Left cardiac atrium (tissue), 4 donors: ENCODE data around the gene MFSD6L. TPM values are rescaled to one million over a fixed set of nuclear protein-coding genes. Genes with fewer than 3 reads are reported as not detected.

Experiments used
- ATAC-seq, 2 donors: fragments of 200-7000 bp; cut with Tn5 transposase; one replicate each; pipeline ENCODE4 v1.9.1; 2020; ENCODE audit warnings: mild to moderate bottlenecking in 2 of 2, moderate library complexity in 2 of 2
- DNase-seq: peaks from one replicate; pipeline ENCODE4 v3.0.0-alpha.2; 2020
- intact Hi-C, 2 donors: fragments of 100-400 bp; cut with DNase I; formaldehyde crosslinking; loops; one replicate each; pipeline versions ENCODE4 v1.14.1 to v1.15.1; 2022 to 2023
- long read RNA-seq: library from polyadenylated mRNA; unstranded; transcript quantifications from one replicate; pipeline ENCODE4 v2.0.0, GENCODE V29; 2021
- total RNA-seq, 2 donors: library from RNA; stranded (reverse); fragmentation: NEBNext Ultra II Directional; extraction: Animal tissue kit (Norgen Biotek cat#: 25700); gene quantifications; one replicate each; pipeline ENCODE4 v1.2.1, GENCODE V29; 2021
- donor health status: DM: no; HTN: yes; CAD: no.
- donor health status: DM: no; HTN: yes; CAD: no; lungs with severe emphysema.
- donor health status: DM: yes; HTN: yes; CAD: no.
- donor health status: Dilated cardiomyopathy.

Gene MFSD6L, protein sequence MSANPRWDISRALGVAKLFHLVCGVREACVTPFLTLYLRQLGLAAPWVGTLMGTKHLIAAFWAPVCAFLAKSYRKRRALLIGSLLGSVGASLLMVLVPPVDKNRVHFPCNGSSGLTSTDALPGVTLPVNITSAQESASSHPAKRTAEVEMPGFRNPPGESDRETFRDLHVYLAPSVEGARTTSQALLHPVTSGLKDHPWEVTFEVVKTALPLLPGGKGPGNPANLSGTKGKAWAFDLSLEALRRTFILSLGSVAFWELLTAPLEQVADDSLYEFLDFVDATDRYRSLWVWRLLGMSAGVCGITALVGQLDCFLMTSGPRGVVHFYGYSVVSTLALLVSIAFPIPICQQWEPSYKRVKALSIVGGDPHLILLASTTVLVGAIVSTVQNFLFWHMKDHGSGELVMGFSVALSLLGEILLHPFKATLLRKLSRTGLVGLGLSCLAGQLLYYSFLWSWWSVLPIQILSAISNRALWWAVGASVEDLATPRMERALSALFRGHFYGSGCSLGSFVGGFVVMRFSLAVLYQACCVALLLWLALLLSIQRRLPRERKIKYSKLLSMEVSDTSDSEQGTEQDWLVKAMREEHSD
- not detected for total RNA-seq
- long read RNA-seq: 0 reads

DNA sequence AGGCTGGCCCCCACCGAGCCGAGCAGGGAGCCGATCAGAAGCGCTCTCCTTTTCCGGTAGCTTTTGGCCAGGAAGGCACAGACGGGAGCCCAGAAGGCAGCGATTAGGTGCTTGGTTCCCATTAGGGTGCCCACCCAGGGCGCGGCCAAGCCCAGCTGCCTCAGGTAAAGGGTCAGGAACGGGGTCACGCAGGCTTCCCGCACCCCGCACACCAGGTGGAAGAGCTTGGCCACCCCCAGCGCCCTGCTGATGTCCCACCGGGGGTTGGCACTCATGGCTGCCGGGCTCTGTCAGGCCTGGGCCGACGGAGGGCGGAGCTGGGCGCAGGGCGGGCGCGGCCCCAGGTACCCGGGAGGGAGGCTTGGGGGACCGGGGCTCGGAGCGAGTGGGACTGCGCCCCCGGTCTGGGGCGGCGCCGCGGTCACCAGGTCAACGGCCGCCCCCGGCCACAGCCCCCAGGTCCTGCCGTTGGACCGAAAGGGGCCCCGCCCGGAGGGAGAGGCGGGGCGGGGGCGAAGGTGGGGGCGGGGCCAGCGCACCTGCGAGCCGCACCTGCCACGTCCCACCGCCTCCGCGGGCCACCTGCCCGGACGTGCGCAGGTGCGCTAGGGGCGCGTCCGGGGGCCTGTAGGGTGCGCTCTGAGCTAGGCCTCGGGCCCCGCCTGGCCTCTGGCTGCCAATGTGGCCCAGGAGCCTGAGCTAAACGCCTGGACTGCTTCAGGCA, at the start of gene MFSD6L:
Gene MFSD6L (minus strand): TSS at position 520 of the 724 bp plus-strand sequence. CDS start 245 bp downstream, at position 275.
- intact Hi-C loops: loop anchor here in 1 of 2 donors (5.0 kb wide), 1 partner anchor 98 kb away; no protein-coding TSS in a partner anchor
- ATAC-seq: peak in 1 of 2 donors; percentile 44
- DNase-seq: no peak

DNA sequence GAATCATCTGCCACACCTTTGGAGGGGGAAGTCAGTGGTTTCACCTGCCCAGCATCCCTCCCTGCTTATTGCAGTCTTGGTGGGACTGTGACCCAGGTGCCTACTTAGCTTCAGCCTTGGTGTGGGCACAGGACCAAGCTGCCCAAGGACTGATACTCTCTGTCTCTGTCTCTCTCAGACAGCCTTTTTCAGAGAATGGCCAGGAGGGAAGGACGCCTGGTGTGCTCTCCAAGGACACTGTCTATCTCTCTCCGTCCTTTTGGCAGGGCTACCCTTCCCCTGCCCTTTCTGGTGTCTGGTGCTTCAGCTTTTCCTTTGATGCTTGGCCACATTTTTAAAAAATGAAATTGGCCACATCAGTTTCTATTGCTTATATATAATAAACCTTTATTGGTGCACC, 48.7 kb upstream of the MFSD6L start:
- DNase-seq: peak; percentile 34
- ATAC-seq: peak; percentile 79 to 83

DNA sequence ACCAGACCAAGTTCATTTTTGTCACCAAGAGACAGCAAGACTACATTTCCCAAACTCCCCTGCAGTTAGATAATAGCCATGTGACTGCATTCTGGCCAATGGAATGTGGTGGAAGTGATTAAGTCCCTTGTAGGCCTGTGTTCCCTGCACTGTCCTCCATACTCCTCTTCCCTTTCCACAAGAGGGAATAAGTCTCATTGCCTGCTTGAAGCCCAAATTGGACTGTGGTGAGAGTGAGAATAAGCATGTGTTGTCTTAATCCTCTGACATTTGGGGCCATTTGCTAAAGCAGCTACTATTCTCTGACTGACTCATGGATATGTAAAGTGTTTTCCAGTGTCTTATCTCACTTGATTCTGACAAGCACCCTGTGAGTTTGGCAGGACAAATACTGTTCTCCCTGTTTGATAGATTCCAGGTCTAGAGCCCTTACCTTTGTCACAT, 47.6 kb upstream of the MFSD6L start:
- intact Hi-C loops: no loop called here
- ATAC-seq (peak; percentile 91), DNase-seq (no peak)

More for the DNA sequence above, 48.7 kb upstream of the MFSD6L start:
- intact Hi-C loops: no loop called here

DNA sequence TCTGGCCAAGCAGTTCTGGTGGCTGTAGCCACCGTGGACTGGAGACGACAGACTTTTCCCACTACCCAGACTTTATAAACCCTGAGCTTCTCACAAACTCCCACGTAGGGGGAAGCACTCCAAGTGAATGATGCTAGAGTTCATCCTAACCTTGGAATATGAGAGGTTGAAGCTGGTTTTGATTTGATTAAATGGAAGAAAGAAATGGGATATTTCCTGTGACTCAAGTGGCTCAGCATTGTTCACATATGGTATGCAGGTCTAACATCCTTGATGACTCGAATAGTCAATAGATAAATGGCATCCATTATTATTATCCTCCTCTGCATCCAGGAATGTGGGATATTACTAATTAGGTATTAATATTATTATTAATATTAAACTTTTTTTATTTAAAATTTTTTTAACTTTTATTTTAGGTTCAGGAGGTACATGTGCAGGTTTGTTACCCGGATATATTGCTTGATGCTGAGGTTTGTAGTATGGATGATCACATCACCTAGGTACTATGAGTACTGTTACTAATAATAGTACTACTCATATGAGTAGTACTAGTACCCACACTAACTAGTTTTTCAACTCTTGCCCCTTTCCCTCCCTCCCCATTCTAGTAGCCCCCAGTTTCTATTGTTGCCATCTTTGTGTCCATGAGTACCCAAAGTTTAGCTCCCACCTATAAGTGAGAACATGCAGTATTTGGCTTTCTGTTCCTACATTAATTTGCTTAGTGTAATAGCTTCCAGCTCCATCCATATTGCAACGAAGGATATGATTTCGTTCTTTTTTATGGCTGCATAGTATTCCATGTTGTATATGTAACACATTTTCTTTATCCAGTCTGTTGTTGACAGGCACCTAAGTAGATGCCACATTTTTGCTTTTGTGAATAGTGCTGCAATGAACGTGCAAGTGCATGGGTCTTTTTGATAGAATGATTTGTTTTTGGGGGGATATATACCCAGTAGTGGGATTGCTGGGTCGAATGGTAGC, 45.4 kb upstream of the MFSD6L start:
- DNase-seq: no peak
- ATAC-seq: no peak
- intact Hi-C loops: no loop called here

DNA sequence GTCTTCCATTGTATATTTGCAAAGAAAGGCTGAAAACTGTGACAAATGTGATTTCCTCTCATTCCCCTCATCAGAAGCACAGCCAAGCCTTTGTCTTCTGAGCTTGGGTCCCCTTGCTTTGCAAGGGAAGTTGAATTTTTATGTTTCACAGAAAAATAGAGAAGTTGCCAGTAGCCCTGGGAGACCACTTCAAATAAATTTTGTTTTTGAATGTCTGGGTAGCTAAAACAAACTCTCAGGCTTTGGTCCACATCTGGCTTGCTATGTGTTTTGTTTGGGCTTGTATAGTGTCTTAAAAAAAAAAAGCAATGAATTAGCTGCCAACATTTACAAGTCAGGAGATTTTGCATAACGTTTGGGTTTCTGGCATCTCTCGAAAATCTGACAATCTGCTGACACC, 44.2 kb upstream of the MFSD6L start:
- intact Hi-C loops: no loop called here
- DNase-seq: no peak
- no peak for ATAC-seq

DNA sequence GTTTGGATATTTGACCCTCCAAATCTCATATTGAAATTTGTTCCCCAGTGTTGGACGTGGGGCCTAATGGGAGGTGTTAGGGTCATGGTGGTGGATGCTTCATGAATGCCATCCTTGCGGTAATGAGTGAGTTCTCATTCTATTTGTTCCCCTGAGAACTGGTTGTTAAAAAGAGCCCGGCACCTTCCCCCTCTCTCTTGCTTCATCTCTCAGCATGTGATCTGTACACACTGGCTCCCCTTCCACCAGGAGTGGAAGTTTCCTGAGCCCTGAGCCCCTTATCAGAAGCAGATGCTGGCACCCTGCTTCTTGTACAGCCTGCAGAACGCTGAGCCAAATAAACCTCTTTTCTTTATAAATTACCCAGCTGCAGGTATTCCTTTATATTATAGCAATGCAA, 42.7 kb upstream of the MFSD6L start:
- DNase-seq: no peak
- intact Hi-C loops: no loop called here
- no peak for ATAC-seq

DNA sequence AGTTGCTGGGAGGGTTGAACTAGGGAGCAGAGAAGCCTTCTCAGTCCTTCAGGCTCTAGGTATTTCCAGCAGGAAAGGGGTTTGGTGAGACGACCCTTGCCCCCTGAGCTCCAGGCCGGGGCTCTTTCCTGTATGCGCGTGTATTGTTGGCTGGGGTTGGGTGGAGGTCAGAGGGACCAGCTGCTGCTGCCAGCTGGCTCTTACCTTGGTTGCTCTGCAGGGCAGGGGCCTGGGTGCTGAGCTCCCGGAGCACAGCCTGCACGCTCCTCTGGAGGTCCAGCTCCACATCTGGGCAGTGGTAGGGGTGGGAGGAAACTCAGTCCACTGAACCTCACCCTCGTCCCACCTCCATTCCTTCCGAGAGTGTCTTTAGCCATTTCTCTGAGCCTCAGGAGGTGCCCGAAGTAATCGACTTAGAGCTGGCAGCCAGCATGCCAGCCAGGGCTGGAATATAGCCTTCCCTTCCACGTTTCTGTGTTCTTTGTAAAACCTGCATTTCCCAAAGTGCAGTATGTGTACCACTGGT, 40.3 kb upstream of the MFSD6L start:
- ATAC-seq (no peak), DNase-seq (no peak)

DNA sequence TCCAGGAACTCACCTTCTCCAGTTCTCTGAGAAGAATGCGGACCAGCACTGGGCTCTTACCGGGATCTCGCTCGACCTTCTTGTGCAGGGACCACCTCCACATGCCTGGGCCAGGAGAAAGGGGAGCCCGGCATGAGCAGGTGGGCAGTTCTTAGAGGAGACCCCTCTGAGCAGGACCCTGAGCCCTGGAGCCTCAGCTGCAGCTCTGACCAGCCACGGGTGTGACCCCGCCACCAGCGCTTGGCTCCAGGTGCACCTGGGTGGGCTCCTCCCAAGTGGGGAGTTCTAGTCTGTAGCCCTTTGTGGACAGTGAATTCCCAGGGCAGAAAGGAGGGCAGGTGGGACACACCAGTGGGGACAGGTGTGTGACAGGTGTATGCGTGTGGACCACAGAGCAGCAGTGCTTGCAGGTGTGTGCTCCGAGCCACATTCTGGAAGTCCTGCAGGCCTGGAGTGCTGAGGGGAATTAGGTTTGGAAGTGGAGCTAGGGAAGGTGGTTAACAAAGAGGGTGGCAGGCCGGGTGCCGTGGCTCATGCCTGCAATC, 39.5 kb upstream of the MFSD6L start:
- intact Hi-C loops: loop anchor here in 1 of 2 donors (5.0 kb wide), 1 partner anchor 44 kb away; no protein-coding TSS in a partner anchor
- DNase-seq: no peak
- no peak for ATAC-seq

More for the DNA sequence above, 40.3 kb upstream of the MFSD6L start:
- intact Hi-C loops: loop anchor here in 1 of 2 donors (5.0 kb wide), 1 partner anchor 43 kb away; no protein-coding TSS in a partner anchor

DNA sequence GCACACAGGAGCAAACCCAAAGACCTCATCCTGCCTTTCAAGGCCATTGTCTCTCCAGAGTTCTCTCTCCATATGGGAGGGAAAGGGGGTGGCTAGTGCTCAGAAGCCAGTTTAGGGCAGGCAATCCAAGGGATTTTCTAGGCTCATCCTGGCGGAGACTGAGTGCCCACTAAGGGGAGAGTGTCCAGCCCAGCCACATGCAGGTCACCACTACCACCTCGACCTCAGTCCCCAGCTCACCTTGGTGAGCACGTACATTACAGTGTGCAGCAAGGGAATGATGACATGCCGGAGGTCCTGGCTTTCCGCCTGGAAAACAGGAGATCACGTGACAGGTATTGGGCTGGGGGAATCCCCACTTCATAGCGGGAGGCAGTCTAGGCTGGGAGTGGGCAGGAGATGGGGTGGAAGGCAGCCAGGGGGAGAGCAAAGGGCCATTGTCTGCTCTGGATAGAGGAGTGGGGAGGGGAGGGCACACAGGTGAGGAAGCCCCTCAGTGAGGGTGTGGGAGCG, 38.5 kb upstream of the MFSD6L start:
- intact Hi-C loops: loop anchor here in 1 of 2 donors (5.0 kb wide), 1 partner anchor 45 kb away; no protein-coding TSS in a partner anchor
- DNase-seq: no peak
- peak in 1 of 2 donors; percentile 31 for ATAC-seq

DNA sequence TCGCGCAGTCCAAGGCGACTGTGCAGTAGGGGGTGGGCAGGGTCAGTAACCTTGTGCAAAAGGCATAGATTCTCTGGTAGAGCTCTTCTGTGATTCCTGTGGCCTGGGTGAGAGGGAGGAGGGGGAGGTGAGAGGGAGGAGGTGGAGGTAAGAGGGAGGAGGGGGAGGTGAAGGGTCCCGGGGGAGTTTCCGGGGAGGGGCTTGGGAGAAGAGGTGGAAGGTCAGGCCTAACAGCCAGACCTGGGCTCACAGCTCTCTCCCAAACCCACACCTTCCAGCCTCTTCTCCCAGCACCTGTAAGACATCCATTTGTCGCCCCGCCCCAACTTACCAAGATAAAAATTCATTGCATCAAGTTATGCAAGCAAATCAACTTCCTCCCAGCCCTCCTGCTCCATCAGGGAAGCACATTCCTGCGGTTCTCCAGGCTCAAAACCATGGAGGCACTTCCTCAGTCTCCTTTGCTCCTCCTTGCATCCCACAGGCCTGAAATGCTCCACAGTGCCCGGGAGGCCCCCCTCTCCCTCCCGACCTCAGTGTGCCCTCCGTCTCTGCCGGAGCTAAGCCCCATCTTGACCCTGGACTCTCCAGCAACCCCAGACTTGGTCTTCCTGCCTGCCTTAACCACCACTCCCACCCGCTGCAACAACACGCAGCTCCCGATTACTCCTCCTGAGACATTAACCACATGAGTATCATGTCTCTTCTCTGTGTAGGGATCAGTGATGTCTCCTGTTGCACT, 37.8 kb upstream of the MFSD6L start:
- no peak for DNase-seq
- intact Hi-C loops: loop anchor here in 1 of 2 donors (5.0 kb wide), 1 partner anchor 45 kb away; no protein-coding TSS in a partner anchor
- no peak for ATAC-seq

DNA sequence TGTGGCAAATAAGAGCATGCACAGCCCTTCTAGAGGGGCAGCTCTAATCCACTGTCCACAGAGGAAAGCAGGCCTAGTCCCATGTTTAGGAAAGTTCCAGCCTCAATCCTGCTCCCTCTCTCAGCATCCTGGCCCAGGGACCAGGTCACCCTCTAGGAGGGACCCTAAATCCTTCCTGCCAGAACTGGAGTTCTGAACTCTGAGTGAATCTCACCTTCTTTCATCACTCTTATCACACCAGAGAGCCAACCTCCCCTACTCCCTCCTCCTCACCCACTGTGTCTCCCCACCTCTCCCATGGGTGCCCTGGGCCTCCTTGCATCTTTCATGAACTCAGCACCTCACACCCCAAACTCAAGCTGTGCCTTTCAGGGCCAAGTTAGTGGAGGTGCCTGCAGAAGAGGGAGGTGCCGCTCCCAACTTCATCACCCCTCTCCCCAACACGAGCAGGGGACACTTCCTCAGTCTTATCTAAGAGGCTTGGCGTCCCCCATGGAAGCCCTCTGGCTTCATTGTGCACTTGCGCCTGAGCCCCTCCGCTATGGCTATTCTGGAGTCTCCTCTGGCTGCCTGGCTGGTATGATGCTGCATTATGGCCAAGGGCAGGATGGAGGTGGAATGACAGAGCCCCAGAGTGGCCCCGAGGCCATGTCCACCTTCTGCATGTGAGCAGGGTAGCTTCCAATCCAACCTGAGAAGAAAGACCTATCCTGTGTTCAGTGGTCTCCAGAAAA, 36.6 kb upstream of the MFSD6L start:
- intact Hi-C loops: loop anchor here in 1 of 2 donors (5.0 kb wide), 1 partner anchor 47 kb away; no protein-coding TSS in a partner anchor
- no peak for ATAC-seq
- DNase-seq: no peak

DNA sequence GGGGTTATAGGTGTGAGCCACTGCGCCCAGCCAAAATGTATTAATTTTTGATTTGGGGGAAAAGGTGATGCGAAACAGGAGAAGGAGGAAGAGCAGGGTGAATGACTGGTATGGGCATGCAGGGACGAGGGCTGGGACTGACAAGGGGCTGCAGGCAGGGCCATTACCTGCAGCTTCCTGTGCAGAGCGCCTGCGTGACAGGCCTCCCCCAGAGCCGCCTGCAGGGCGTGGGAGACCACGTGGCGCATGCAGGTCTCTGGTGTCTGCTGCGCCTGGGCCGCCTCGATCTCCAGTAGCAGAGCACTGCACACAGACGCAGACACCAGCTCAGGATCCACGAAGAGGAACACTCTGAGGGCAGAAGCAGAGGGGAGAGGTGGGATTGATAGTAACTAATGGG, 35.9 kb upstream of the MFSD6L start:
- intact Hi-C loops: loop anchor here in 1 of 2 donors (5.0 kb wide), 1 partner anchor 47 kb away; no protein-coding TSS in a partner anchor
- ATAC-seq: no peak

DNA sequence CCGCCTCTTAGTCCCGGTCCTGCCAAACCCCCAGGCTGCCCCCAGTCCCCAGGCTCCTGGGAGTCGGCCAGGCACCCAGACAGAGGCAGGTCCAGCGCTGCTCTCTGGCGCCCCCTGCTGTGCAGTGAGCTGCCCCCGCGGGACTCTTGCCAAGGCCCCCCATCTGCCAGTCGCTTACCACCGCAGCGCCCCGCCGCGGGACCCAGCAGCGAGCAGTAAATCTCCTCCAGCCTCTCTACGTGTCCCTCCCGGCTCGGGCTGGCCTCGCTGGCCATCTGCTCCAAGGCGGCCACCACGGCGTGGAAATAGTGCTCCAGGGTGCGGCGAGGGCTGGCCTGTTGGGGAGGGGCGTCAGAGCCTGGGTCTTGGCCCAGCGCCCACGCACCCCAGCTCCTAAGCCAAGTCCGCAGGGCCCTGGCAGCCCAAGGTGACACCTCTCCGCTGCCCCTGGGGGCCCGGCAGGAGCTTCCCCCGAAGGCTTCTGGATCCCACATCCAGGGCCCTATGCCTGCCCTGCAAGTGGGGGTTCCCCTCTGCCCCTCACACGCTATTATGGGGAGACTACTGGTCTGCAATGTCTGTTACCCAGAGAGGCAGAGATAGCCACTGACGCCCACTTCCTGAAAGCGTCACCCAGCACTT, 33.7 kb upstream of the MFSD6L start:
- DNase-seq: no peak
- ATAC-seq: no peak
- intact Hi-C loops: no loop called here

More for the DNA sequence above, 35.9 kb upstream of the MFSD6L start:
- DNase-seq: no peak

DNA sequence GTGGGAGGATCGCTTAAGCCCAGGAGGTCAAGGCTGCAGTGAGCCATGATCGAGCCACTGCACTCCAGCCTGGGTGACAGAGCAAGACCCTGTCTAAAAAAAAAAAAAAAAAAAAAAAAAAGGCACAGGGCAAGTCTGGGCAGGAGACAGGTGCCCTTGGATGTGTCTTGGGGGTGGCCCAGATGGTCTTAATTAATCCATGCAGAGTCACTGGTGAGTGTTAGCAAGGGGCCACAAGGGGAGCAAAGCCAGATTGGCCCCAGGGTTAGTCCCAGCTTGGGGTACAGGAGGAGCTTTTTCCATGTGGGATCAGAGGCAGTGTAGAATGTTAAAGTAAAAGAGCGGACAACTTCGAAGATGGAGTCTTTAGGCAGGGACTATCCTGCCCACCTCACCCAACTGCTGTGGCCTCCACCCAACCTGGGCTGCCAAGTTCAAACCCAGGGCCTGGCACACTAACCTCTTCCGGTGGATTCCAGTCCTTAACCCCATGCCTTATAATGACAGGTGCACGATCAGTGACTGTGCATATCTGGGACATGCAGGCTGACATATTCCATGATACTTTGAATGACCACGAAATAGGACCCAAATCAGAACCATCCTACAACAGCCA, 32.2 kb upstream of the MFSD6L start:
- ATAC-seq (no peak), DNase-seq (no peak)
- intact Hi-C loops: no loop called here

DNA sequence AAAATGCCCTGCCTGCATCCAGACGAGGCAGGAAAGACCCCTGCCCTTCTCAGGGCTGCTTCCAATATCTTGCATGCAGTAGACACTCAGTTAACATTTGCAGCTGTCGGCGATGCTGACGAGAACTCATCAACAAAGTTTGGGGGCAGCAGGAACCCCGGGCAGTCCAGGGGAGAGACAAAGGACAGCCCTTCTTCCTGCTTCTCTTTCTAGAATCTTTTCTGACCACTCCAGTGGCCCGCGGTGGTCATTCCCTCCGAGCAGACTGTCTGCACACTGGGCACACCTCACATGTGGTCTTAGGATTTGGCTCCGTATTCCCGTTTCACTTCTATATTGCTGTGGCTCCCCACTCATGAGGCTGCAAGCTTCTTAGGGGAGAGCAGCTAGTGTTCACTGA, 31.0 kb upstream of the MFSD6L start:
- ATAC-seq: no peak
- intact Hi-C loops: no loop called here
- no peak for DNase-seq
